Natural killer cell (primary cell): Measurements from ENCODE around the gene SPATC1L. TPM values are rescaled to one million over a fixed set of nuclear protein-coding genes. Genes with fewer than 3 reads are reported as not detected.
"Not testable (repeated sequence)": the region's sequence is repeated elsewhere in the genome, so short reads cannot be mapped to it uniquely, and the experiment has no call there.

Experiments used
- ATAC-seq, 3 donors: fragments of 150-1000 bp in 2 of 3; fragments of 200-7000 bp in 1 of 3; cut with Tn5 transposase; 1 replicate in 1 of 3; 2 replicates in 2 of 3; pipeline ENCODE4 v1.10.0; 2021; ENCODE audit warnings: mild to moderate bottlenecking in 2 of 3, moderate library complexity in 2 of 3
- DNase-seq, 2 donors: peaks; one replicate each; pipeline versions ENCODE4 v3.0.0 to v3.0.0-alpha.2; 2013 to 2021; ENCODE audit warnings: mixed read lengths in 1 of 2
- H3K27ac ChIP-seq: one replicate; pipeline ENCODE4 v1.5.1; 2013; ENCODE audit warnings: mild to moderate bottlenecking, low read length
- H3K27me3 ChIP-seq: one replicate; pipeline ENCODE4 v1.6.1; 2013; ENCODE audit warnings: low read length; ENCODE audit not compliant: control insufficient read depth, insufficient read depth
- H3K36me3 ChIP-seq: one replicate; pipeline ENCODE4 v1.6.1; 2013; ENCODE audit warnings: low read length; ENCODE audit not compliant: control insufficient read depth, insufficient read depth
- H3K4me1 ChIP-seq: one replicate; pipeline ENCODE4 v1.6.1; 2013; ENCODE audit warnings: low read length; ENCODE audit not compliant: control insufficient read depth, insufficient read depth
- H3K4me3 ChIP-seq: one replicate; pipeline ENCODE4 v1.5.1; 2013; ENCODE audit warnings: low read length
- H3K9me3 ChIP-seq: one replicate; pipeline ENCODE4 v1.6.1; 2013; ENCODE audit warnings: low read length; ENCODE audit not compliant: control insufficient read depth, insufficient read depth
- H3K27ac Mint-ChIP-seq, 2 donors: one replicate each; pipeline ENCODE4 v1.8.0; 2022; ENCODE audit warnings: mild to moderate bottlenecking in 2 of 2, mixed read lengths in 2 of 2, moderate library complexity in 1 of 2
- H3K27me3 Mint-ChIP-seq, 2 donors: one replicate each; pipeline ENCODE4 v1.8.0; 2022; ENCODE audit warnings: low read depth in 2 of 2, mixed read lengths in 2 of 2
- H3K36me3 Mint-ChIP-seq: one replicate; pipeline ENCODE4 v1.8.0; 2022; ENCODE audit warnings: mixed read lengths
- H3K4me1 Mint-ChIP-seq, 2 donors: one replicate each; pipeline ENCODE4 v1.8.0; 2022; ENCODE audit warnings: mixed read lengths in 2 of 2
- H3K4me3 Mint-ChIP-seq: one replicate; pipeline ENCODE4 v1.8.0; 2022; ENCODE audit warnings: mild to moderate bottlenecking, moderate library complexity, mixed read lengths
- H3K9me3 Mint-ChIP-seq, 2 donors: one replicate each; pipeline ENCODE4 v1.8.0; 2022; ENCODE audit warnings: mixed read lengths in 2 of 2
- CTCF ChIP-seq: fragments of 200-600 bp; IDR thresholded peaks from one replicate; pipeline ENCODE4 v1.8.0; 2022; ENCODE audit warnings: antibody characterized with exemption
- WGBS: methylation state at CpG from one replicate; pipeline ENCODE4 v1.1.7; 2013; ENCODE audit warnings: missing lambda C conversion rate; ENCODE audit not compliant: insufficient coverage; 5-methylcytosine and 5-hydroxymethylcytosine counted together
- intact Hi-C: fragments of 100-400 bp; cut with micrococcal nuclease; formaldehyde crosslinking; loops from one replicate; pipeline ENCODE4 v1.14.2; 2022
- total RNA-seq, 4 donors: library from RNA; stranded (reverse); fragments of 120-200 nt in 1 of 4; gene quantifications; one replicate each; pipeline versions ENCODE4 v1.2.3 to v1.2.4, GENCODE V29; 2013 to 2022

The SPATC1L gene
- total RNA-seq, 3 donors from 2014 or later (not counting 1 experiment from before 2014, with no cell fraction given) = 0.18 to 4.0 (median 2.7) TPM

GRCh38 chr21:46142582-46143473, 41.4 kb downstream of the SPATC1L start:
- Mint-ChIP-seq H3K9me3 (no peaks in the 10 kb centered on the region), H3K4me1 (peaks cover 8 to 12% of the 10 kb centered on the region in 2 donors), H3K27me3 (peaks cover 0 to 4% of the 10 kb centered on the region in 2 donors), H3K27ac (peak overlapping the region in 1 of 2 donors; percentile 85), H3K4me3 (no peak overlapping the region), H3K36me3 (no peaks in the 10 kb centered on the region)
- Histone ChIP-seq H3K27ac (no peak overlapping the region), H3K4me3 (no peak overlapping the region), H3K9me3 (no peaks in the 10 kb centered on the region), H3K36me3 (no peaks in the 10 kb centered on the region), H3K4me1 (peaks cover 4% of the 10 kb centered on the region), H3K27me3 (no peaks in the 10 kb centered on the region)
- DNase-seq (peak in 1 of 2 donors; percentile 36), ATAC-seq (no peak)
- 96% methylated on average over 18 of the region's 21 CpGs for WGBS
- no peak for TF ChIP-seq CTCF
- intact Hi-C loops = loop anchor here (5.0 kb wide), 1 partner anchor 39 kb away; the partner anchor contains the start of gene SPATC1L

- Histone ChIP-seq H3K27me3 (no peaks in the 10 kb centered on the region), H3K9me3 (no peaks in the 10 kb centered on the region), H3K4me3 (no peak overlapping the region), H3K27ac (no peak overlapping the region), H3K36me3 (no peaks in the 10 kb centered on the region), H3K4me1 (peaks cover 4% of the 10 kb centered on the region)
- TF ChIP-seq CTCF = no peak
- ATAC-seq = no peak
- no peak overlapping the region for H3K27ac Mint-ChIP-seq
- no peaks in the 10 kb centered on the region for H3K9me3 Mint-ChIP-seq
- peak overlapping the region; percentile 54 for H3K4me3 Mint-ChIP-seq
- H3K27me3 Mint-ChIP-seq = peaks cover 0 to 4% of the 10 kb centered on the region in 2 donors
- no peaks in the 10 kb centered on the region for H3K36me3 Mint-ChIP-seq
- 96% methylated on average over 45 of the region's 45 CpGs for WGBS
- peaks cover 8 to 12% of the 10 kb centered on the region in 2 donors for H3K4me1 Mint-ChIP-seq
- intact Hi-C loops = loop anchor here (5.0 kb wide), 1 partner anchor 40 kb away; the partner anchor contains the start of gene SPATC1L
- no peak for DNase-seq
Observed at GRCh38 chr21:46141767-46142581, 42.3 kb downstream of the SPATC1L start.

- H3K4me3 ChIP-seq, H3K27ac Mint-ChIP-seq, H3K36me3 Mint-ChIP-seq, ATAC-seq, H3K9me3 ChIP-seq, H3K27me3 ChIP-seq, H3K36me3 ChIP-seq, H3K9me3 Mint-ChIP-seq, H3K4me1 ChIP-seq, H3K27ac ChIP-seq, DNase-seq, H3K27me3 Mint-ChIP-seq, H3K4me3 Mint-ChIP-seq: not testable (repeated sequence)
- WGBS = 64% methylated on average over 29 of the region's 29 CpGs
- intact Hi-C loops = loop anchor here (5.0 kb wide), 1 partner anchor 42 kb away; the partner anchor contains the start of gene SPATC1L
- peaks cover 8 to 12% of the 10 kb centered on the region in 2 donors for H3K4me1 Mint-ChIP-seq
Observed at GRCh38 chr21:46140352-46141003, 43.8 kb downstream of the SPATC1L start.
